Lower leg skin (tissue), 3 donors: ENCODE measurements around the gene CAMKMT.

ENCODE experiments used
- POLR2A ChIP-seq, 2 donors: fragments of 450-650 bp; IDR thresholded peaks; one replicate each; pipeline ENCODE4 v1.6.1; 2016 to 2017; ENCODE audit warnings: antibody characterized with exemption in 2 of 2, mild to moderate bottlenecking in 1 of 2, moderate library complexity in 1 of 2
- TF ChIP-seq, protein P1 (sequence below), 3 donors: fragments of 450-650 bp; IDR thresholded peaks; one replicate each; pipeline ENCODE4 v1.5.1; 2016; ENCODE audit warnings: antibody characterized with exemption in 3 of 3, mild to moderate bottlenecking in 3 of 3, moderate library complexity in 2 of 3

DNA sequence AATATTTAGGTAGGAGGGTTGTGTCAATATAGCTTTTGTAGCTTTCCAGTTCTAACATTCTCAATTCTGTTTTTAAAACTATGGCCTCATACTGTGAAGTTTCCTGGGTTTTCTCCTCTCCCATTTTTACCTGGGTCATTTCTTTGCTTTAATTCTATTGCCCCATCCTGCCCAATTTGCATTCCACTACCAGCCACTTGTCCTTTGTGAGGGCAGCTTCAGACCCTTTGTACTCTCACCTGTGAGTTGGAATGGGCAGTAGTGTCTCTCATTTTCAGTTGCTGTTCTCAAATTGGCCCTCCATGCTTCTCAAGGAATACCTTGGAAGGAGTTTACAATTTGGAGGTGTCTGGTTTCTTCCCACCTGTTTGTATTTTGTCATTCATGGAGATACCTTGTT, 108.4 kb downstream of the CAMKMT start:
- TF ChIP-seq, protein P1, sequence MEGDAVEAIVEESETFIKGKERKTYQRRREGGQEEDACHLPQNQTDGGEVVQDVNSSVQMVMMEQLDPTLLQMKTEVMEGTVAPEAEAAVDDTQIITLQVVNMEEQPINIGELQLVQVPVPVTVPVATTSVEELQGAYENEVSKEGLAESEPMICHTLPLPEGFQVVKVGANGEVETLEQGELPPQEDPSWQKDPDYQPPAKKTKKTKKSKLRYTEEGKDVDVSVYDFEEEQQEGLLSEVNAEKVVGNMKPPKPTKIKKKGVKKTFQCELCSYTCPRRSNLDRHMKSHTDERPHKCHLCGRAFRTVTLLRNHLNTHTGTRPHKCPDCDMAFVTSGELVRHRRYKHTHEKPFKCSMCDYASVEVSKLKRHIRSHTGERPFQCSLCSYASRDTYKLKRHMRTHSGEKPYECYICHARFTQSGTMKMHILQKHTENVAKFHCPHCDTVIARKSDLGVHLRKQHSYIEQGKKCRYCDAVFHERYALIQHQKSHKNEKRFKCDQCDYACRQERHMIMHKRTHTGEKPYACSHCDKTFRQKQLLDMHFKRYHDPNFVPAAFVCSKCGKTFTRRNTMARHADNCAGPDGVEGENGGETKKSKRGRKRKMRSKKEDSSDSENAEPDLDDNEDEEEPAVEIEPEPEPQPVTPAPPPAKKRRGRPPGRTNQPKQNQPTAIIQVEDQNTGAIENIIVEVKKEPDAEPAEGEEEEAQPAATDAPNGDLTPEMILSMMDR (IDR thresholded peaks at IDR 0.05) = no peak
- TF ChIP-seq POLR2A (IDR thresholded peaks at IDR 0.05) = no peak
